GM21825 (cell line): ENCODE data around the gene RETSAT.
"Not testable (repeated sequence)": the region's sequence is repeated elsewhere in the genome, so short reads cannot be mapped to it uniquely, and the experiment has no call there.

Source experiments
- ATAC-seq: cut with Tn5 transposase; IDR thresholded peaks from one replicate; pipeline ENCODE4 v1.9.1; 2021; ENCODE audit warnings: mild to moderate bottlenecking, moderate library complexity; ENCODE audit not compliant: unreplicated experiment

The RETSAT gene

DNA sequence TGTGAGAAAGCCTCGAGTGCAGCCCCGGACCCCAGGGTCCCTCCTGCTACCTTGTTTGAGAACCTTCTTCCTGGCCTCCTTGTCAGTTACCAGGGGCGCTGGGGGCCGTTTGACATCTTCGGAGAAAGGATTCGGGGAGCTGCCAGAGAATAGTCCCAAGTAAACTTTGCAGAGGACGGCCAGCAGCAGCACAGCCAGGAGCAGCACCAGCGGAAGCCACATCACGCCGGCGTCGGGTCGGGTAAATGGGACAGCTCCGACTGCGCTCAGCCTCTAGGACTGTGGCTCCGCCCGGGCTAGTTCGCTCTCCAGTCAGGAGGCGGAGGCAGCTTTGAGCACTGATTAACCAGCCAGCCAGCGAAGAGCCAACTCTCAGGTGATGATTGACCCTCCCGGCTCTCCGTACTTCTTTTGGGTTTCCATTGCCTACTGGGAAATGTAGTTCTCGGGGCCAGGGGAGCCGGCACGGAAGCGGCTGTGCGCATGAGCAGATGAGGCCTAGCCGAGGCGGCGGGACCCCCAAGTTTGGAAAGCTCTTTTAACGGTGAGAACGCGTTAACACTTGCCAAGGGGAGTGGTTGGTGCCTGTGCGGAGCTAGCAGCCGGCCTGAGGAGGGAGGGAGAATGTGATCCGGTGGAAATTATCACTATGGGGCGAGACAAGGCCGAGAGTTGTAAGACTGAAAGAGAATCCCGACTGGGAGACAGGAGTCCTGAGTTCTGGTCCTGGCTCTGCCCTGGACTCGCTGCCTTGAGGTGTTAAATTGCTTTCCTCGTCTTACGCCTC, at the start of gene RETSAT, which contains the start of gene ELMOD3:
Gene RETSAT (minus strand): TSS at position 243 of the 787 bp plus-strand sequence. CDS start 21 bp downstream, at position 222.
Gene ELMOD3 (plus strand): TSS at position 484 of the 787 bp plus-strand sequence. CDS start 2,430 bp downstream, outside the sequence.
- peak; percentile 95 for ATAC-seq

DNA sequence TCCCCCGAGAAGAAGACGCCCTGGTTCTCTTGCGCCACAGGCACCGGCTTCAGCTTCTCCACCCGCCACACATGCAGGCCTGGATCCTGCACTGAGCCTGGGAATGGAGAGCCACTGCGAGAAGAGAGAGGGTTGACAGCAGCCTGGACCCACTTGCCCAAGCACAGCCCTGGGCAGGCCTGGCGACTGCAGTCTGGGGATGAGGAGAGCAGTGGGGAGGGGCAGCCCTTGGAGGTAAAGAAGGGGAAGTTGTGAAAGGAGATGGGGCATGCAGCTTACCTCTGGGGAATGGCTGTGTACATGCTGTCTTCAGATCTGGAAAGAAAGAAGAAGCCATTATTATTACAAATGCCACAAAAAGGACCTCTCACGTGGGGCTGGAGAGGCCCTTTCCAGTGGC, 47.5 kb upstream of the RETSAT start:
- ATAC-seq: no peak

DNA sequence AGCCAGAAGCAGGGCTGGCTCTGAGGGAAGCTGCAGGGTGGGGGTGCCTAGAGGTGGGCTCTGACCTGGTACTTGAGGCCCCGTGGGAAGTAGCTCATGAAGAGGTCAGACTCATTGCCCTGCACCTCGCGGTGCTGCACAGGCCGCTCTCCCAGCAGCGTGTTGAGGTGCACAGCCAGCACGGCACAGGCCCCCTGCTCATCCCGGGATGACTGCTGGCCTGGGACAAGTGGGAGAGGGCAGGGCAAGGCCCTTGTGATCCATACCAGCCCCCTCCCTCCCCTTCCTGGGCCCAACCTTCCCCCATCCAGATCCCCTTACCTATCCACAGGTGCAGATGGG, 47.1 kb upstream of the RETSAT start:
- ATAC-seq: no peak

DNA sequence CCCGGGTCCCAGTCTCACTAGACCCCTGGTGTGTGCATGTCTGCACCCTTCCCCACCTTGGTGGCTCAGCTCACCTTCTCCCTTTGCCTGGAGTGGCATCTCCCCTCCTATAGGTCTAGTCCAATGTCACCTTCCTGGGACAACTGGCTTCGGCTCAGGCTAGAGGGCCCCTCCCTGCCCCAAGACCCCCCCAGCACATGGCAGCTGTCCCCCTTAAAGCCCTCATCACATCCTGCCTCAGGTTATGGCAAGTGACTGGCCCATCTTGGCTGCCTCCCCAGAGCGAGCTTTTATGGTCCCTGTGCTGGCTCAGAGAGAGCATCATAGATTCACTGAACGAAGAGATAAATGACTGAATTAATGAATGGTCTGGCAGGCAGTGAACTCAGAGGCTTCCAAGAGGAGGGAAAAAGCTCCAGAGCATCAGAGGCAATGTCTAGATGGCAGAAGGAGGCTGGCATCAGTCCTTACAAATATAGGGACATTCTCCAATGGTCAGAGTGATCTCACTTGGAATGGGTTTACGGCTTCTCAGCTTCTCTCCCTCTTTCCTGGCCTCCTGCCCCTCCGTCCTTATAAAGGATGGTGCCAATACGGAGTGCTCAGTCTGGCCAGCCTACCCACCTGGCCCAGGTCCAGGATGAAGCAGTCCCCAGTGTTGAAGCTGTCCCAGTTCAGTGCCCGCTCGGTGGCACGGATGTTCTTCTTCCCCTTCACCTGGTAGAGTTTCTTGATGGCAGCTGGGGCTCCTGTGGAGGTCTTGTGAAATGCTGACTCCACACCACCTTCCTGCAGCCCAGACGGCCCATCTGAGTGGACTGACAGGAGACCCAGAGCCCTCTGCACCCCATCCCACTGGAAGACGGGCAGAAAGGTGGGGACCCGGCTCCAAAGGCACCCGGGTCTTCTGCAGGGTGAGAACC, 46.5 kb upstream of the RETSAT start:
- ATAC-seq: no peak

DNA sequence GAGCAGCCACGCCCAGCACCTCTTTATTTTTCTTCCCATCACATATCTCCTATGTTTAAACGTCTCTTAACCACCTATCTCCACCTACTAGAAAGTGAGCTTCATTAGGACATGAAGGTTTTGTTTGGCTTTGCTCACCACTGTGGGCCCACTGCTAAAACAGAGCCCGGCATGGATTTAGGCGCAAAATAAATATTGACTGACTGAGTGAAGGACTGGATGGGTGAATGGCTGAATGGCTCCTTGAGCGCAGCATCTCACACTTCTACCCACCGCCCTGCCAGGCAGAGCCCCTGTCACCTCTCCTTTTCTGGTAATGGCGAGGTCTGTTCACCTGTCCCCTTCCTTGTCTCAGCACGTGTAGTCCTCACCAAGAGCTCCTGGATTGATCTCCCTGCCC, 45.7 kb upstream of the RETSAT start:
- no peak for ATAC-seq

DNA sequence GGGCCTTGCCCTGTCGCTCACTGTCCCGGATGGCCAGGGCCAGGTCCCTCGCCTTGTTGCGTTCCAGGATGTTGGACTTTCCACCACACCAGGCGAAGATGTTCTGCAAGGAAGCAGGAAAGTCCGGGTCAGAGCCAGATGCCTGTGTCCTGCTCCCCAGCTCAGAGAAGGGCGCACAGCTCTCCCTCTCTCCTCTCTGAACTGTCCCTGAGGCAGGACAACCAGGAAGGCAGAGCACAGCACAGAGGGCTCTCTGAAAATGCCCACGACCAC, 44.8 kb upstream of the RETSAT start:
- no peak for ATAC-seq

DNA sequence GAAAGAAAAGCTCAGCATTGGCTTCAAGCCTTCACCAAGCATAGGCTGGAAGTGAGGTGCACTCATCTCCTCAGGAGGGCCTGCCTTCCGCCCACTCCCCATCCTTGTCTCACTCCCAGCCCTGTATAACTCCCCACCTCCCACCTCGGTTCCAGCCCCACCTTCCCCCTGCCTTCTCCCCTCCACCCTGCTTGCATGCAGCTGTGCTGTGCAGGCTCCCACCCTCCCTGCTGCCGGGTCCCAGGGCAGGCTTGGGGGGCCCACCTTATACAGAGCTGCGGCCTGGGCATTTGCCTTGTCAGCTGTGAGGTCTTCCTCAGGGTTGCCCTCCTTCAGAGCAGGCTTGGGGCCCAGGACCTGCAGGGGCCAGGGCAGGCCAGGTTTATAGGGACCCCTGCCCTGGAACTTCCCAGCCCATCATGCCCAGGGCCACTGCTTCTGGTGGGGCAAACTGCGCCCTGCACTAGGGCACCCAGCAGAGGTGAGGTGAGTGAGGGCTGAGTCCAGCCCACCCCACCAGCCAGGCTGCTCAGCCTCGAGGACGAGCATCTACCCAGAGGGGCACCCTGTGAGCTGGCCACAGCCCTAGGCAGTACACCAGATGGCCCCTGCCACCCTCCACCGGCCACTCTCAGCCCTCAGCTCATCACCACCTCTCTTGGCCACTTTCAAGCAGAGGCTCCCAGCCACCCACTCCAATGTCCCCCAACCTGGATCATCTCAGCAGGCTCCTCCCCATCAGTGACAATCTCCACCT, 44.3 kb upstream of the RETSAT start:
- no peak for ATAC-seq

DNA sequence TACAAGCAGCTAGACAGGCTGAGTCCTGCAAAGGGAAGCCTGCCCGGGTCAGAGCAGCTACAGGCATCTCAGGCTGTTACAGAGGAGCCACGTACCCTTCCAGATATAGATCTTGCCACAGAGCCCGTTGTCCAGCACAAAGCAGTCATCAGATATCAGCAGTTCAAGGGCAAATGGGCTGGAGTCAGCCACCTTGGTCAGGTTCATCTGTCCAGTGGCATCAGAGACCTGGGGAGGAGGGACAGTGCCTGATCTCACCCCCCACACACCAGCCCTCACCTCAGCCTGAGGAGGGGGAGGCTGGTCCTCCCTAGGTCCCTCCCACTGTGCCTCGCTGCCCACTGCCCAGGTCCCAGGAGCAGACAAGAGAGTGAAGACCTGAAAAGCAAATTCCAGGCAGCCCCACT, 43.6 kb upstream of the RETSAT start:
- no peak for ATAC-seq

DNA sequence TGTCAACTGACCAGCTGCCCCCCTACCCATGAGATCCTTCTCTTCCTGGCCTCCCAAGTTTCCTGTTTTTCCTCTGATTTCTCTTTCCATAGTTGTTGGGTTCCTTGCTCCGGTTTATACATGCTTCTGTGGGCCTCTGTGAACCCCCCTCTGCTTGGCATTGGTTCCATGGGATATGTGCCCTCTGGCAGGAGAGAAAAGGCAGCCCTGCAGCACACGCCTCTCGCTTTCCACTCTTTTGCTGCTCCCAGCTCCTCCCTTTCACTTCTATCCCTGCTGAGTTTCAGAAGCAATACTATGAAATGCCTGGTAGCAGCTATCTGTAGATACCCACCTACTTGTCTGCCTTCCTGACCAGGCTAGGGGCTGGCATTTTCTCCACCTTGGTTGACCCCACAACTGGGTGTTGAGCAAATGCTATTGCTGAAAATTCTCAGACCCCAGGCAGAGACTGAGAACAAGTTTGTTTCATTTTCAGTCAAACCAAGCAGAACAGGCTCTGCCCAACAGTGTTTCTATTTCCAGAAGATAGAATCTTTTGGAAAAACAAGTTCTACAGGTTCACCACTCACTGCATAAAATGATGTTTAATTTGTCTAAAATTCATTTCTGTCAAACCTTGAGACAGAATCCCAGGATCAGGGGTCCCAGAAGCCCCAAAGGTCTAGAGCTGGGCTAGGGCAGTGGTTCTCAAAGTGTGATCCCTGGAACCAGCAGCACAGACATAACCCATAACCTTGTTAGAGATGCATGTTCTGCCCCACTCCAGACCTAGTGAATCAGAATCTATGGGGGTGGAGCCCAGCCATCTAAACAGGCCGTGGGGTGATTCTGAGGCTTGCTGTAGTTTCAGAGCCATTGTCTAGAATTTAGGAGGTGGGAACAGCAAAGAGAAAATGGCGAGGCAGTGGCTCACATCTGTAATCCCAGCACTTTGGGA, 42.5 kb upstream of the RETSAT start:
- ATAC-seq: no peak

DNA sequence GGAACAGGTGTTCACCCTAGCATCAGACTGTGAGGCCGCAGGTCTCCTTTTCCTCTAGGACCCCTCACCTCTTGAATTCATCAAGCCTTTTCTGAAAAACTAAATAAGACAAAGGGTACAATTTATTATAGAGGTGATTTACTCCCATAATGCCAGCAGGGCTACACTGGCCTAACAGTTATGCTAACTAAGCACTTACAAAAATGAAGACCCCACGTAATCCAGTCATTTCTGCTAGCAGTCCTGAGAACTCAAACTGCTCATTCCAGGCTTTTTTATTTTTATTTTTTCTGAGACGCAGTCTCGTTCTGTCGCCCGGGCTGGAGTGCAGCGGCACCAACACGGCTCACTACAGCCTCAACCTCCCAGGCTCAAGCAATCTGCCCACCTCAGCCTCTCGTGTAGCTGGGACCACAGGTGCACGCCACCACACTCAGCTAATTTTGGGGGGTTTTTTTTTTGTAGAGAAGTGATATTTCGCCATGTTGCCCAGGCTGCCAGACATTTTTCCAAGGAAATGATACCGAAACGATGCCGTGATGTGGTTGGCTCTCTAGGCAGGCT, 41.7 kb upstream of the RETSAT start:
- no peak for ATAC-seq

DNA sequence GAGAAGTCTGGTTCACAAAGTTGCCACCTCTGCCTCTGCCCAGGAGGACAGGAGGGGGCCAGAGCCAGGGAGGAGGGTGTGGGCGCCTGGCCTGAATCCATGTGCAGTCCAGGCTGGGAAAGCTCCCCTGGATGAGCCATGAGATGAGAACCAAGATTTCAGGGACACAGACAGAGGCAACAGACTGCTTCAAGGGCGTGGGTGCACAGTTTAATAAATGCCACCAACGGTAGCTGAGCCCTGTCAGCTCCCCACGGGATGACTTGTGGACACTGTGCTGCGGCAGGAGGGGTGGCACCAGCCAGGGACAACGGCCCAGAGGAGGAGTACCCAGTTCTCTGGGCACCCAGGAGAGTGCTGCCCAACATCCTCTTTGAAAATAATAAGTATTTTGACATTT, 40.6 kb upstream of the RETSAT start:
- ATAC-seq: no peak

DNA sequence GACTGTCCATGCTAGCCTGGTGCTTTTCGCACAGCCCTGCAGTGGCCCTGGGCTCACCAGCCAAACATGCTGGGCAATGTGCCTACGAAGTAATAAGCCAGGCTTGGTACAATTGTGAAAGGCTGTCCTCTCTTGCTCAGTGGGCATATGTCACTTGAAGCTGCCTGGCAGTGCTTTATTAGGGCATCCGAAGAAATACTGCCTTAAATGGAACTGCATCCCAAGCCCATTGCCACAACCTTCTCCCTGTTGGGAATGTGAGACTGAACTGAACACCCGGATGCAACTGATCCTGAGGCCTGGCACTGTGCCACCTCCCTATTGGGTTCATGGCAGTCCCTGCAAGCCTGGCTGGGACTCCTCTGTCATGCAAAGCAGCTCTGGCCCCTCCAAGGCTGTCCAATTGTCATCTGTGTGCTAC, 39.9 kb upstream of the RETSAT start:
- ATAC-seq: no peak

DNA sequence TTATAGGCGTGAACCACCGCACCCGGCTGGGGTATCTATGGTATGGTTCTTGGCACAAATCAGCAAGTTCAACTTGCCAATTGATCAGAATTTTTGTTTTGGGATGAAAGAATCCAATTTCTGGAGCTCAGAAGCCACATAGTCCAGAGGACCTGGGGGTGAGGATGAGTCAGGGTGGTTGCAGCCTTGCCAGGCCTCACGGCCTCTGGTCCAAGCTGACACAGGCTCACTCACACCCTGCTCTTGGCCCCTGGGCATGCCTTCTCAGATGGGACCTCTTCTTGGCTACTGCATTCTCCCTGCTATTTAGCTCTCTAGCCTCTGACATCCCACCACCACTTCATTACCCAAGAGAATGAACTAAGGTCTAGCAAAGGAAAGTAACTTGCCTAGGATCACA, 39.5 kb upstream of the RETSAT start:
- ATAC-seq: no peak

DNA sequence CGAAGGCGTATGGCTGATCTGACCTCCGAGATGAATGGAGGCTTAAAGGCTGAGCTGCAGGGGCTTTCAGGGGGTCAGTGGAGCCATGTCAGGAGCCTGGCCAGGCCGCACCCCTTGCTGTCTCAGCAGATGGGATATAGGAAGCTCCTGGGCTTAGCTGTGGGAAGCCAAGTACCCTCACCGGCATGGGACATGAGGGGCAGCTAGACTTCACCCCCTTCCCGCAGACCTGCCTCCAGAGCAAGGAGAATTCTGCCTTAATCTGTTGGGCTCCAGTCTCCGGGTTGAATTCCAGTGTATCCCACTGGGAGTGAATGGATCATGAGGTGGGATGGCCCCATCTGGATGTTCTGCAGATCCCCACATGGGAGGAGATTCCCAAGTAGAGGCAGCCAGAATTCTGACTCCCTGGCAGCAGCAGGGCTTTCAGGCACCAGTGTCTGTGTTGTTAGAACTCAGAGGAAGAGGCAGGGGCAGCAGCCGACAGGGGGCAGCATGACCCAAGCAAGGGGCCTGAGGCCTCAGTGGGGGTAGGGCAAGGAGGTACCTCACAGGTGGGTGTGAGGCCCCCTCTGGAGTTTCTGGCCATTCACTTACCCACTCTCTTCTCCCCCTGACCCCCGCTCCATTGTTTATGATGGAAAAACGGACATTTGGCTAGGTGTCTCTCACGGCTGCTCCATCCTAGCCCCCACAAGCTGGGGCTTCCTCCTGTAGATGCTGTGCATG, 36.8 kb upstream of the RETSAT start:
- ATAC-seq: no peak

DNA sequence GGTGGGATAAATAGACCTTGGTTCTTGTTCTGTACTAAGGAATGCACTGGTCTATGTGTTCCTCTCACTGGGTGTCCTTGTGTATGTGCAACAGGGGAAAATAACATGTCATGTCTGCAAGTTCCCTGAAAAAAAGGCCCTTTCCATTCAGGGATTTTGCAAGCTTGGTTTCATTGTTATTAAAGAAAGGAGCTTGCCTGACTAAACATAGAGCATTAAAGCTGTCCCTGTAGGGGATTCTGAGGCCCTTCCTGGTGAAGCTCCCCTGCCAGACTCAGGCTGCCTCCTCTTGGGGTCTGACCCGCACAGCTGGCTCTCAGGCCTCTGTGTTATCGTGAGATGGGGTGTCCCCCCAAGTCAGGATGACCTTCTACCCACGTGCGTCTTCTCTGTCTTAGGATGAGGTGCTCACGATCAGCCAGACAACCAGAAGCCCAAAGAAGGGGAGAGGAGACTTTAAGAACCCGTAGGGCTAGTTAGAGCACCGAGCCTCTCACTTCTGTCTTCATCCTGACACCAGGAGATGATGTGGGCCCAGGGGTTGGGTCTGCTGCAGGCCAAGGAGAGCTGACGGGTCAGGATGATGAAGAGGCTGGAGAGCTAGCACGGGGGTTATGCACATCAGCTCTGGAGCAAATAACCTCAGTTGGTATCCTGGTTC, 34.7 kb upstream of the RETSAT start:
- no peak for ATAC-seq

DNA sequence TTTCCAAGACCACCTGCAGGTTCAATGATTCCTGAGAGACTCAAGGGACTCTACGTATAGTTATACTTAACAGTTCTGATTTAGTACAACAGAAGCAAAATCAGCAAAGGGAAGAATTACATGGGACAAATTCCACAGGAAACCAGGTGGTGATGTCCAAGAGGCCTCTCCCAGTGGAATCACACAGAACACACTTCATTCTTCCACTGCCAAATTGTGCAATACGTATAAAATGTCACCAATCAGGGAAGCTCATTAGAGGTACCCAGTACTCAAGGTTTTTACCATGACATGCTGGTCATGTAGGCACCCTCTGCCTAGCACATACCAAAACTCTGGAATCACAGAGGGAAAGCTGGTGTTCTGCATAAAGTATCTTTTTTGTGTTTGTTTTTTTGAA, 33.4 kb upstream of the RETSAT start:
- ATAC-seq: no peak

DNA sequence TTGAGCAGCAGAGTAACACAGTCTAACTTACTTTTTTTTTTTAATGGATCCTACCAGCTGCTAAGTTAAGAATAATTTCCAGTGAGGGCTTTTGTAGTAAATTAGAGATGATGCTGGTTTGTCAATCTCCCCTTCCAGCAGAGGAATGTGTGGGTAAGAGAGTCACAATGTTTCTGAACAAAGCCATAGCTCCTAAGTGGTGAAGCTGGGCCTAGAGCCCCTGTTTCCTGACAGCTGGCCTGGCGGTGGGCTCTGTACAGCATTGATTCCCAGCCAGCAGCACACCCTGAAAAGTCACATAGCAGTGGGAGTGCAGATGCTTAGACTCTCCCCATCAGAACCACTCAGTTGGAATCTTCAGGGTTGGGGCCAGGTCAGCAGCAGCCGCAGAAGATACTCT, 31.4 kb upstream of the RETSAT start:
- ATAC-seq: no peak

DNA sequence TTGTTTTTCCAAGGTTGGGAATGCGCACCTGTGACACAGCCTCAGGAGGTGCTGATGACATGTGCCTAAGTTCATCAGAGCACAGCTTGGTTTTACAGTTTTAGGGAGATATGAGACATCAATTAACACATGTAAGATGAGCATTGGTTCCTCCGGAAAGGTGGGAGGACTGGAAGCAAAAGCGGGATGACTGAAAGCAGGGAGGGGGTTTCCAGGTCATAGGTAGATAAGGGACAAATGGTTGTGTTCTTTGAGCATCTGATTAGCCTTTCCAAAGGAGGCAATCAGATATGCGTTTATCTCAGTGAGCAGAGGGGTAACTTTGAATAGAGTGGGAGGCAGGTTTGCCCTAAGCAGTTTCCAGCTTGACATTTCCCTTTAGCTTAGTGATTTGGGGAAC, 29.5 kb upstream of the RETSAT start:
- no peak for ATAC-seq

DNA sequence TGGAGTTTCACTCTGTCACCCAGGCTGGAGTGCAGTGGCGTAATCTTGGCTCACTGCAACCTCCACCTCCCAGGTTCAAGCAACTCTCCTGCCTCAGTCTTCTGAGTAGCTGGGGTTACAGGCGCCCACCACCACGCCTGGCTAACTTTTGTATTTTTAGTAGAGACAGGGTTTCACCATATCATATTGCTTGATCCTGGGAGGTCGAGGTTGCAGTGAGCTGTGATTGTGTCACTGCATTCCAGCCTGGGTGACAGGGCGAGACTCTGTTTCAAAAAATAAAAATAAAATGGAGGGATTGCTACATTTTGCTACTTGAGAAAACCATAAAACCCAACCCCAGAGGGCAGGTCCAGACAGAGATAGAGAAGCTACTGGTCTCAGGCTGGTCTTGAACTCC, 28.8 kb upstream of the RETSAT start:
- ATAC-seq: not testable (repeated sequence)
